Kidney (tissue), 14 donors: Measurements from ENCODE around the gene LSAMP. TPM values are rescaled to one million over a fixed set of nuclear protein-coding genes. Genes with fewer than 3 reads are reported as not detected.

Experiments used
- DNase-seq, 5 donors: peaks; one replicate each; pipeline ENCODE4 v3.0.0-alpha.2; 2013 to 2020
- FAIRE-seq: peaks from 2 replicates; lab custom pipeline; 2012; peaks lifted over from hg19 to GRCh38; lab: Jason Lieb, UNC
- H3K27ac ChIP-seq, 2 donors: one replicate each; pipeline ENCODE4 v1.7.0; 2013; ENCODE audit warnings: low read depth in 2 of 2, low read length in 2 of 2, inconsistent platforms in 1 of 2
- H3K27me3 ChIP-seq: one replicate; pipeline ENCODE4 v1.7.1; 2013; ENCODE audit warnings: low read length, inconsistent platforms; ENCODE audit not compliant: control insufficient read depth, insufficient read depth
- H3K36me3 ChIP-seq, 3 donors: one replicate each; pipeline versions ENCODE4 v1.7.0 to v1.7.1; 2013; ENCODE audit warnings: low read length in 3 of 3, control low read depth in 1 of 3, inconsistent platforms in 1 of 3; ENCODE audit not compliant: insufficient read depth in 3 of 3, control insufficient read depth in 2 of 3
- H3K4me1 ChIP-seq, 3 donors: one replicate each; pipeline versions ENCODE4 v1.7.0 to v1.7.1; 2013; ENCODE audit warnings: low read length in 3 of 3, inconsistent platforms in 1 of 3, low read depth in 1 of 3; ENCODE audit not compliant: control insufficient read depth in 2 of 3, insufficient read depth in 2 of 3
- H3K4me3 ChIP-seq, 3 donors: one replicate each; pipeline versions ENCODE4 v1.7.0 to v1.8.1; 2013; ENCODE audit warnings: low read length in 3 of 3, control low read depth in 1 of 3, inconsistent platforms in 1 of 3
- H3K9ac ChIP-seq, 3 donors: one replicate each; pipeline versions ENCODE4 v1.7.0 to v1.7.1; 2013; ENCODE audit warnings: low read length in 3 of 3, control low read depth in 1 of 3, inconsistent platforms in 1 of 3
- H3K9me3 ChIP-seq, 3 donors: one replicate each; pipeline versions ENCODE4 v1.7.0 to v1.7.1; 2013; ENCODE audit warnings: low read length in 3 of 3, control low read depth in 1 of 3, inconsistent platforms in 1 of 3; ENCODE audit not compliant: control insufficient read depth in 2 of 3, insufficient read depth in 1 of 3
- CTCF ChIP-seq: IDR thresholded peaks from 3 replicates; pipeline ENCODE4 v1.5.1; 2012; ENCODE audit warnings: mild to moderate bottlenecking, moderate library complexity, borderline replicate concordance; ENCODE audit not compliant: insufficient read depth; ENCODE audit errors: extremely low read depth
- intact Hi-C: fragments of 100-400 bp; cut with DNase I; formaldehyde crosslinking; loops from one replicate; pipeline ENCODE4 v1.11.1; 2022
- polyA plus RNA-seq: library from polyadenylated mRNA; stranded (reverse); fragments of 350-450 nt; fragmentation: Illumina TruSeq; extraction: RNeasy Lipid Tissue Mini Kit (QIAGEN cat#74804); gene quantifications from one replicate; pipeline ENCODE4 v1.2.3, GENCODE V29; 2014; ENCODE audit warnings: low read depth, low replicate concordance; ENCODE audit not compliant: insufficient read depth
- total RNA-seq: library from RNA; stranded (reverse); fragmentation: NEBNext Ultra II Directional; extraction: Animal tissue kit (Norgen Biotek cat#: 25700); gene quantifications from one replicate; pipeline ENCODE4 v1.2.1, GENCODE V29; 2021
- donor health status: control.
- donor health status: control.
- donor health status: control.
- donor health status: control.
- donor health status: control.
- donor health status: DM: yes; HTN: yes; CAD: no.
- donor health status: Normal renal cell carcinoma (clear cell type).

The LSAMP gene
- total and polyA plus RNA-seq, 2 donors from 2014 or later = 1.4 to 3.5 TPM

GRCh38 chr3:116318370-116318769 is 126.9 kb downstream of the LSAMP start:
- Histone ChIP-seq H3K9me3 (no peaks in the 10 kb centered on the region), H3K9ac (no peak overlapping the region), H3K36me3 (no peaks in the 10 kb centered on the region), H3K4me3 (no peak overlapping the region), H3K27ac (no peak overlapping the region), H3K27me3 (no peaks in the 10 kb centered on the region), H3K4me1 (no peaks in the 10 kb centered on the region)
- no peak for DNase-seq
- no peak for FAIRE-seq
- intact Hi-C loops = no loop called here
- TF ChIP-seq CTCF = no peak

DNA sequence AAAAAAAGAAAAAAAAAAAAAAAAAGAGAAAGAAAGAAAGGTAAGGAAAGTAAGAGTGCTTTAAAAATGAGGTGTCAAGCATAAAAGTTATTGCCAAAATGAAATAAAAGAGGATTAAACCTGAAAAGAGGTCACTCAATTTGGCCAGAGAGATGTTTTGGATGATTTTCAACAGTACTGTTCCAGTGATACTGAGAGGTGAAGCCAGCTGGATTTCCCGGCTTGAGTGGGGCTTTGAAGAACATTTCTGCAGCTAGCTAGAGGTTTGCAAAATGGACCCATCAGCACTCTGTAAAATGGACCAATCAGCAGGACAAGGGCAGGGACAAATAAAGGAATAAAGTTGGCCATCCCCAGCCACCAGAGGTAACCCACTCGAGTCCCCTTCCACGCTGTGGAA is 128.5 kb downstream of the LSAMP start:
- H3K36me3 ChIP-seq = no peaks in the 10 kb centered on the region
- no peak overlapping the region for H3K9ac ChIP-seq
- FAIRE-seq = no peak
- no peaks in the 10 kb centered on the region for H3K9me3 ChIP-seq
- intact Hi-C loops = no loop called here
- H3K4me3 ChIP-seq = no peak overlapping the region
- H3K27me3 ChIP-seq = no peaks in the 10 kb centered on the region
- TF ChIP-seq CTCF = no peak
- DNase-seq = no peak
- H3K4me1 ChIP-seq = no peaks in the 10 kb centered on the region
- no peak overlapping the region for H3K27ac ChIP-seq

DNA sequence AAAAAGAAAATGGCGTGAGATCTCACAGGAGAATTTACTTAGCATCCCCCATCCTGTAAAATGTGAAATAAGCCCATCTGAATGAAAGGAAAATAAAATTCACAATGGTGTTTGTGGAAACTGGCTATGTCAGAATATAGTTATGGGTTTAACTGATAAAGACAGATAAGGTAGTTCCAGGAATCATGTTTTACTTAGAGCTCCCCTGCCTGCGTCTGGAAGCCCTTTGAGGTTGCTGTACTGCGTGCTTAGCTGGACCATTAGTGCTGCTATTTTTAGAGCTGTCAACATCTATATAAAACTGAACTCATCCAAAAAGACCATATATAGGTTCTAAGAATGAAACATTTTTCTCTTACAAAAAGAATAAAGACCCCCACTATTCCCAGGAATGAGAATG is 130.8 kb downstream of the LSAMP start:
- Histone ChIP-seq H3K9me3 (no peaks in the 10 kb centered on the region), H3K36me3 (no peaks in the 10 kb centered on the region), H3K27ac (no peak overlapping the region), H3K4me3 (no peak overlapping the region), H3K9ac (no peak overlapping the region), H3K4me1 (no peaks in the 10 kb centered on the region), H3K27me3 (no peaks in the 10 kb centered on the region)
- DNase-seq = peak in 1 of 5 donors; percentile 20
- intact Hi-C loops = no loop called here
- no peak for TF ChIP-seq CTCF
- FAIRE-seq = no peak

DNA sequence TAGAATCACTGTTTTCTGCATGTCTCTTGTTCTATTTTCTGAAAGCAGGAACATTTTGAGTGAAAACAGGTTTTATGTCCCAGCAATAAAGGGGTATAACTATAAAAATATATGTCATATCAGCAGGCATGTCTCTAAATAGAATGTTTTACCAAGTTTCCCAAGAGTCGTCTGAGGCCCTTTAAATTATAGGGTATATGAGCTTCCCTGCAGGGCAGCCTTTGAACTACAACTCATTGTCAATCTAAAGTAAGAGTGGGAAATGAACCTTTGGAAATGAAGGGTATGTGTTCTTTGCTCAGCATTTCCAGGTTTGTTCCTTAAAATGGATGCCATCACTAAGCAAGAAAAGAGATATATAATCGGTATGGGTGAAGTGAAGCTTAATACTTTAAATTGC is 138.6 kb downstream of the LSAMP start:
- H3K4me3 ChIP-seq = no peak overlapping the region
- no peaks in the 10 kb centered on the region for H3K4me1 ChIP-seq
- intact Hi-C loops = no loop called here
- no peaks in the 10 kb centered on the region for H3K27me3 ChIP-seq
- FAIRE-seq (no peak), DNase-seq (no peak)
- H3K27ac ChIP-seq = no peak overlapping the region
- no peak for TF ChIP-seq CTCF
- H3K9me3 ChIP-seq = no peaks in the 10 kb centered on the region
- H3K36me3 ChIP-seq = no peaks in the 10 kb centered on the region
- no peak overlapping the region for H3K9ac ChIP-seq
